ENCODE results near the gene UST.

The UST gene

GRCh38 chr6:149108038-149108748 lies 361.4 kb downstream of the UST start:
- no peak overlapping the region for H3K4me3 ChIP-seq (ENCODE audit: low read depth, low read length)
- no peak for TF ChIP-seq CTCF (IDR thresholded peaks at IDR 0.05; ENCODE audit: low read depth, low read length, missing control alignments)
- no peak for DNase-seq (ENCODE audit: low read depth)

- DNase-seq (ENCODE audit: low read depth) = no peak
- no peak overlapping the region for H3K4me3 ChIP-seq (ENCODE audit: low read depth, low read length)
- TF ChIP-seq CTCF (IDR thresholded peaks at IDR 0.05; ENCODE audit: low read depth, low read length, missing control alignments) = no peak
These were observed 361.9 kb downstream of the UST start for GRCh38 chr6:149108749-149109100.

GRCh38 chr6:149109397-149110070 lies 362.7 kb downstream of the UST start:
- DNase-seq (ENCODE audit: low read depth) = peak; percentile 37
- no peak for TF ChIP-seq CTCF (IDR thresholded peaks at IDR 0.05; ENCODE audit: low read depth, low read length, missing control alignments)
- no peak overlapping the region for H3K4me3 ChIP-seq (ENCODE audit: low read depth, low read length)

GRCh38 chr6:149111556-149112115 lies 364.8 kb downstream of the UST start:
- no peak overlapping the region for H3K4me3 ChIP-seq (ENCODE audit: low read depth, low read length)
- no peak for DNase-seq (ENCODE audit: low read depth)
- TF ChIP-seq CTCF (IDR thresholded peaks at IDR 0.05; ENCODE audit: low read depth, low read length, missing control alignments) = no peak

GRCh38 chr6:149112976-149113375 lies 366.1 kb downstream of the UST start:
- no peak overlapping the region for H3K4me3 ChIP-seq (ENCODE audit: low read depth, low read length)
- no peak for TF ChIP-seq CTCF (IDR thresholded peaks at IDR 0.05; ENCODE audit: low read depth, low read length, missing control alignments)
- no peak for DNase-seq (ENCODE audit: low read depth)

- DNase-seq (ENCODE audit: low read depth) = no peak
- no peak overlapping the region for H3K4me3 ChIP-seq (ENCODE audit: low read depth, low read length)
- TF ChIP-seq CTCF (IDR thresholded peaks at IDR 0.05; ENCODE audit: low read depth, low read length, missing control alignments) = no peak
These were observed 367.3 kb downstream of the UST start for GRCh38 chr6:149114167-149114566.
